SU-DHL-6 (cell line): ENCODE results near the gene LRRN2.

ENCODE experiments used
- H2AFZ ChIP-seq: fragments of 200-600 bp; sonication (generic); 2 replicates; pipeline ENCODE4 v1.6.1; 2014; ENCODE audit warnings: low read depth, mild to moderate bottlenecking, moderate library complexity, mixed read lengths, antibody characterized with exemption, low read length; ENCODE audit not compliant: severe bottlenecking
- H3F3A ChIP-seq: fragments of 200-600 bp; shearing (Covaris generic); 2 replicates; pipeline ENCODE4 v1.6.0; 2016; ENCODE audit warnings: antibody characterized with exemption, mild to moderate bottlenecking; ENCODE audit not compliant: insufficient read depth
- H3K27ac ChIP-seq: fragments of 200-600 bp; sonication (generic); 2 replicates; pipeline ENCODE4 v1.5.1; 2016; ENCODE audit warnings: low read depth, mild to moderate bottlenecking, low read length, moderate library complexity, mixed read lengths
- H3K27me3 ChIP-seq: fragments of 200-600 bp; sonication (generic), shearing (Covaris generic); 2 replicates; pipeline ENCODE4 v1.6.0; 2014; ENCODE audit warnings: mild to moderate bottlenecking, low read length
- H3K36me3 ChIP-seq: fragments of 200-600 bp; sonication (generic); 2 replicates; pipeline ENCODE4 v1.6.1; 2014; ENCODE audit warnings: mild to moderate bottlenecking, low read length, mixed read lengths
- H3K4me2 ChIP-seq: fragments of 300-600, 200-600 bp; shearing (Covaris generic), sonication (generic); 2 replicates; pipeline ENCODE4 v1.6.0; 2014; ENCODE audit warnings: low read length, low read depth, mild to moderate bottlenecking; ENCODE audit not compliant: poor library complexity, severe bottlenecking
- H3K4me3 ChIP-seq: fragments of 200-600 bp; sonication (generic); 2 replicates; pipeline ENCODE4 v1.5.1; 2014; ENCODE audit warnings: antibody characterized with exemption, low read length, mild to moderate bottlenecking, mixed read lengths; ENCODE audit not compliant: insufficient read depth, poor library complexity, severe bottlenecking
- H3K79me2 ChIP-seq: fragments of 200-600 bp; sonication (generic); 2 replicates; pipeline ENCODE4 v1.6.1; 2014; ENCODE audit warnings: mild to moderate bottlenecking, low read length, moderate library complexity; ENCODE audit not compliant: insufficient read depth
- H3K9ac ChIP-seq: fragments of 200-600 bp; sonication (generic); 2 replicates; pipeline ENCODE4 v1.7.0; 2014; ENCODE audit warnings: mild to moderate bottlenecking, low read length
- H3K9me2 ChIP-seq: fragments of 200-600 bp; sonication (generic); replicated peaks from 2 replicates; pipeline ENCODE4 v1.6.1; 2014; ENCODE audit warnings: low read length; ENCODE audit not compliant: insufficient read depth
- H3K9me3 ChIP-seq: fragments of 200-600 bp; sonication (generic); 2 replicates; pipeline ENCODE4 v1.6.1; 2014; ENCODE audit warnings: low read length, mixed read lengths; ENCODE audit not compliant: insufficient read depth
- H4K20me1 ChIP-seq: fragments of 200-600 bp; sonication (generic); 2 replicates; pipeline ENCODE4 v1.6.1; 2014; ENCODE audit warnings: low read depth, mild to moderate bottlenecking, antibody characterized with exemption, low read length, moderate library complexity, mixed read lengths
- EZH2phosphoT487 ChIP-seq: fragments of 200-600 bp; sonication (generic), shearing (Covaris generic); conservative IDR thresholded peaks from 2 replicates; pipeline ENCODE4 v1.6.1; 2018; ENCODE audit warnings: mild to moderate bottlenecking, antibody characterized with exemption, low read length, moderate library complexity, mixed read lengths
- TF ChIP-seq, protein P1 (sequence below): fragments of 200-600 bp; sonication (generic); IDR thresholded peaks from one replicate; pipeline ENCODE4 v1.5.1; 2017; ENCODE audit warnings: antibody characterized with exemption, mild to moderate bottlenecking, low read length, moderate library complexity; ENCODE audit not compliant: insufficient read depth, poor library complexity, severe bottlenecking

LRRN2 gene

DNA sequence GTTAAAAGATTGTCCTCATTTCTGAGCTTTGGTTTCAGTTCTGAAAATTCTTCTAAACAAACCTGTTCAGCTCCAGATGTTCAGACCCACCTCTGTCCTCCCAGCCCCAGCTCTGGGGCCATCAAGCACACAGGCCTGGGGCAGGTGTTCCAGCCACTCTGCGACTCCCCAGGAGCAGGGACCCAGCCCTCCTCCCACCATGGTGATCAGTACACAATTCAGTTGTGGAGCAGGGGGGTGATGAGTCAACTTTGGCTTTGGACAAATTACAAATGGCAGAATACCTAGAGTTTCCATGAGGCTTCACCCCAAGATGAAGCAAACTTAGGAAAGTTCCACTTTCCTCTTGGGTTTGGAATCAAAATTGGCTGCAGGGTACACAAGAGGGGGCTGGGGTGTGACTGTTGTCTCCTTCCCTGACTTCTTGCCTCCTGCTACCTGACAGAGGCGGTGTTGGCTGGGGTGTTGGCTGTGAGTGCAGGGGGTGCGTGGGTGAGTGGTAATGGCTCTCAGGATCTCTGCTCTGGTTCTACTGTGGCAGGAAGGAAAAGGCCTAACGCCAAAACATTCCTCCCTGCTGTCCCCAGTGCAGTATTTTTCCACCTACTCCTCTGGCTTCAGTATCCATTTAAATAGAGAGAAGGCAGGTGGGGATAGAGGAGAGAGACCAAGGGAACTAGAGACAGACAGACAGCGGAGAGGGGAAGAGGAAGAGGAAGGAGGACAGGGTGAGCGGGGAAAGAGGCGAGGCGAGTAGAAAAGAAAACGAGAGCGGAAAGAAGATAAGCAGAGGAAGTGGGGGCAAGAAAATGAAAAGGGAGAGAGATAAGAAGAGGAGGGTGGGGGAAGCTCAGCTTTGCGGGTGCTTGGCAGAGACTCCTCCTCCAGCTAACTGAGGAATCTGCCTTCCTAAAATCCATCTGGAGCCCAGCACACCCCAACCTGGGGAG, 20.6 kb upstream of the LRRN2 start:
- Histone ChIP-seq H3F3A (no peaks in the 10 kb centered on the region), H3K9me3 (no peaks in the 10 kb centered on the region), H3K4me3 (no peak overlapping the region), H3K9me2 (no peaks in the 10 kb centered on the region), H2AFZ (no peak overlapping the region), H3K36me3 (no peaks in the 10 kb centered on the region), H3K27ac (no peak overlapping the region), H4K20me1 (no peaks in the 10 kb centered on the region), H3K79me2 (no peaks in the 10 kb centered on the region), H3K9ac (no peak overlapping the region), H3K4me2 (no peak overlapping the region), H3K27me3 (no peaks in the 10 kb centered on the region)
- no peak for TF ChIP-seq EZH2phosphoT487
- TF ChIP-seq, protein P1, sequence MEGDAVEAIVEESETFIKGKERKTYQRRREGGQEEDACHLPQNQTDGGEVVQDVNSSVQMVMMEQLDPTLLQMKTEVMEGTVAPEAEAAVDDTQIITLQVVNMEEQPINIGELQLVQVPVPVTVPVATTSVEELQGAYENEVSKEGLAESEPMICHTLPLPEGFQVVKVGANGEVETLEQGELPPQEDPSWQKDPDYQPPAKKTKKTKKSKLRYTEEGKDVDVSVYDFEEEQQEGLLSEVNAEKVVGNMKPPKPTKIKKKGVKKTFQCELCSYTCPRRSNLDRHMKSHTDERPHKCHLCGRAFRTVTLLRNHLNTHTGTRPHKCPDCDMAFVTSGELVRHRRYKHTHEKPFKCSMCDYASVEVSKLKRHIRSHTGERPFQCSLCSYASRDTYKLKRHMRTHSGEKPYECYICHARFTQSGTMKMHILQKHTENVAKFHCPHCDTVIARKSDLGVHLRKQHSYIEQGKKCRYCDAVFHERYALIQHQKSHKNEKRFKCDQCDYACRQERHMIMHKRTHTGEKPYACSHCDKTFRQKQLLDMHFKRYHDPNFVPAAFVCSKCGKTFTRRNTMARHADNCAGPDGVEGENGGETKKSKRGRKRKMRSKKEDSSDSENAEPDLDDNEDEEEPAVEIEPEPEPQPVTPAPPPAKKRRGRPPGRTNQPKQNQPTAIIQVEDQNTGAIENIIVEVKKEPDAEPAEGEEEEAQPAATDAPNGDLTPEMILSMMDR: no peak

DNA sequence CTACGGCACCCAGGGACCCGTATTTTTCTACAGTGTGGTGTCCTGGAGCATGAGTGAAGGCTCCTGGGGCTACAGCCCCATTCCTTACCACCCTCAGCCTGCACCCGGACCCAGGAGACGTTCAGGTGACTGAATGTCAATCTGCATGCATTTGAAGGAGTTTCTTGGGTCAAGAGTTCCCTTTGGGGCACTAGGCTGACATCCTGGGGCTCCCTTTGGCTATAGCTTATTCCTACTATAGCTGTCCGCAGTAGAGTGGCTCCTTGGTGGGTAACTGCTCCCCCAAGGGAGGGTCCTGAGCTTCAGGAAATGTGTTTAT, 19.9 kb upstream of the LRRN2 start:
- H3K9me3 ChIP-seq: no peaks in the 10 kb centered on the region
- H3K4me2 ChIP-seq: no peak overlapping the region
- H4K20me1 ChIP-seq: no peaks in the 10 kb centered on the region
- H2AFZ ChIP-seq: no peak overlapping the region
- H3K36me3 ChIP-seq: no peaks in the 10 kb centered on the region
- H3K4me3 ChIP-seq: no peak overlapping the region
- H3K9me2 ChIP-seq: no peaks in the 10 kb centered on the region
- no peak overlapping the region for H3K27ac ChIP-seq
- TF ChIP-seq EZH2phosphoT487: no peak
- TF ChIP-seq, protein P1: no peak
- no peaks in the 10 kb centered on the region for H3K79me2 ChIP-seq
- H3K9ac ChIP-seq: no peak overlapping the region
- H3K27me3 ChIP-seq: no peaks in the 10 kb centered on the region
- H3F3A ChIP-seq: no peaks in the 10 kb centered on the region

DNA sequence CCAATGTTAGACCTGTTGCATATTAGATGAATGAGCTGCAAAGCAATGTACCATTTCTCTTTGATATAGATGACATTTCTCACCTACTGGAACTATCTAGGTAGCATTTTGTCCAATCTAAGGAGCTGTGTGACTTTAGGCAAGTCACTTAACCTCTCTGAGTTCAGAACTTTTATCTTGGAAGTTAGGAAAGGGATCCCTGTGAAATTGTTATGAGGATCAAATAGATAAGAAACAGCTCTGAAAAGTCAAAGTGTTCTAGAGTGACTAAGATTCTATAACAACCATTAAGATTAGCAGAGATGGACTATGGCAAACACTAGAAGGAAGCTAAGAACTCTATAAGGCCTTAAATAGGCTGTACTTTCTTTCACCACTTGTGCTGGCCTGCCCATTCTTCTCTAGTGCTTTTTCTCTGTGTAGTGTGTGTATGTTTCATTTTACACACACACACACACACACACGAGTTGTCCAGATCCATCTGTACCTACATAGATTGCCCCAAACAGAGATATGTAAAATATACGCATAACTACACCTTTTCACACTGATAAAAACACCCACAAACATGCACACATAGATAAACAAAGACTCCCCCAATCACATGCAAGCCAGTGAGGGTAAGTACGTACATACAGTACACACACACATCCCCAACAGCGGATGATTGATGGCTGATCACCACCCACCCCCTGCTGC, 19.4 kb upstream of the LRRN2 start:
- no peaks in the 10 kb centered on the region for H3K79me2 ChIP-seq
- no peaks in the 10 kb centered on the region for H4K20me1 ChIP-seq
- no peaks in the 10 kb centered on the region for H3K9me3 ChIP-seq
- H3K4me3 ChIP-seq: no peak overlapping the region
- H3K36me3 ChIP-seq: no peaks in the 10 kb centered on the region
- H3K4me2 ChIP-seq: no peak overlapping the region
- TF ChIP-seq, protein P1: no peak
- TF ChIP-seq EZH2phosphoT487: no peak
- no peak overlapping the region for H2AFZ ChIP-seq
- no peaks in the 10 kb centered on the region for H3K9me2 ChIP-seq
- H3K27ac ChIP-seq: no peak overlapping the region
- no peak overlapping the region for H3K9ac ChIP-seq
- H3K27me3 ChIP-seq: no peaks in the 10 kb centered on the region
- H3F3A ChIP-seq: no peaks in the 10 kb centered on the region
